Measurements from ENCODE around the gene LRPAP1. TPM values are rescaled to one million over a fixed set of nuclear protein-coding genes. Genes with fewer than 3 reads are reported as not detected.

The LRPAP1 gene
- polyA plus RNA-seq, 1 donor, result 219 TPM

DNA sequence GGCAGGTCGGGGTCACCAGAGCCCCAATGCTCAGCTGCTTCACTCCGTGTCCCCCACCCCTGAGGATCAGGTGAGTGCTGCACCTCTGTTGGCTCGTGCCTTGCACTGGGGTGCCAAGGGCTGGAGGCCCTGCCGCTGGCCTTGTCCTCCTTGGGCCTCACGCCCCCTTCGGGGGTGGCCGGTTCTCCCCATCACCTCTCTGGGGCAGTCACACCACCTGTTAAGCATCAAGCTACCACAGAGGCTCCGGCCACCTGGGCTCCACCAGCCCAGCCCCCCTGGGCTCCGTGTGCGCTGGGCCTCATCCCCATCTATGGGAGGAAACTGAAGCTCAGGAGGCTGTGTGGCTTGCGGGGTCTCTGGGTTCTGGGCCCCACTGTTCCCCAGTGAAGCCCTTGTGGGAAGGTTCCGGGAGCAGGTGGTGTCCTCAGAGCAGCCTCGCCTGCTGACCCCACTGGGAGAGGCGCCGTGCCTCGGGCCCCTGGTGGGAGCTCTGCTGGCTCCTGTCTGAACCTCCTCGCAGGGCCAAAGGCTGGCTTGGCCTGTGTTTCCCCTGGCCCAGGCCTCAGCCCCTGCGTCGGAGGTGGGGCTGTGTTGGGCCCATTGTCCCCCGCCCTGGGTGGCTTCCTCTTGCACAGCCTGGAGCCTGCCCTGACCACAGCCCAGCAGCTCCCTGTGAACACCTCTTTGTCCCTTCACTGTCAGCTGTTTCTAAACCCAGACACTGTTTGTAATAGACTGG lies 38.3 kb downstream of the LRPAP1 start:
- peak overlapping the region; percentile 30 for H3K27ac ChIP-seq (ENCODE audit: low read length)
- H3K27me3 ChIP-seq (ENCODE audit: control insufficient read depth, insufficient read depth, low read length), result peaks cover 23% of the 10 kb centered on the region
- no CpG with 5 or more reads among the region's 20 CpGs for WGBS (ENCODE audit: insufficient coverage, low lambda C conversion rate)
- H3K9me3 ChIP-seq (ENCODE audit: control insufficient read depth, low read depth, low read length), result peaks cover 2% of the 10 kb centered on the region
- H3K36me3 ChIP-seq (ENCODE audit: control insufficient read depth, insufficient read depth, low read length), result peaks cover 5% of the 10 kb centered on the region
- DNase-seq, result no peak
- peaks cover 50% of the 10 kb centered on the region for H3K4me1 ChIP-seq (ENCODE audit: control insufficient read depth, insufficient read depth, low read length)
- H3K4me3 ChIP-seq (ENCODE audit: low read length), result no peak overlapping the region

DNA sequence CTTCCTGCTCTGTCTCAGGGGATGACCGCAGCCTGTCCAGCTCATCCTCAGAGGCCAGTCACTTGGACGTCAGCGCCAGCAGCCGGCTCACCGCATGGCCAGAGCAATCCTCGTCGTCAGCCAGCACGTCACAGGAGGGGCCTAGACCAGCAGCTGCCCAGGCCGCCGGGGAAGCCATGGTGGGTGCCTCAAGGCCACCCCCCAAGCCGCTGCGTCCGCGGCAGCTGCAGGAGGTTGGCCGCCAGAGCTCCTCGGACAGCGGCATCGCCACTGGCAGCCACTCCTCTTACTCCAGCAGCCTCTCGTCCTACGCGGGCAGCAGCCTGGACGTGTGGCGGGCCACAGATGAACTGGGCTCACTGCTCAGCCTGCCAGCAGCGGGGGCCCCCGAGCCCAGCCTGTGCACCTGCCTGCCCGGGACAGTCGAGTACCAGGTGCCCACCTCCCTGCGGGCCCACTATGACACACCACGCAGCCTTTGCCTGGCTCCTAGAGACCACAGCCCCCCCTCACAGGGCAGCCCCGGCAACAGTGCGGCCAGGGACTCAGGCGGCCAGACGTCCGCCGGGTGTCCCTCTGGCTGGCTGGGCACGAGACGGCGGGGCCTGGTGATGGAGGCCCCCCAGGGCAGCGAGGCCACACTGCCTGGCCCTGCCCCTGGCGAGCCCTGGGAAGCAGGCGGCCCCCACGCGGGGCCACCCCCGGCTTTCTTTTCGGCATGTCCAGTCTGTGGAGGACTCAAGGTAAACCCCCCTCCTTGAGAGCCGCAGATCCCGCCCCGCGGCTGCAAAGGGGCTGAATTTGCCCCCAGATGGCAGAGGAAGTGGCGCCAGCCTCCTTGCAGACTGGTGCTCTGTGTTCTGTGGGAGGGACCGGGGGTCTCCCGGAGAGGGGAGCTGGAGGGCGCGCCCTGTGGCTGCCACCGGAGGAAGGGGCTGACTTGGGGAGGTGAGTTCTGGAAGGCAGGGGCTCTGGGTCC lies 39.2 kb downstream of the LRPAP1 start:
- H3K27me3 ChIP-seq (ENCODE audit: control insufficient read depth, insufficient read depth, low read length), result peaks cover 32% of the 10 kb centered on the region
- DNase-seq, result no peak
- whole genome bisulfite sequencing (ENCODE audit: insufficient coverage, low lambda C conversion rate), result no CpG with 5 or more reads among the region's 55 CpGs

DNA sequence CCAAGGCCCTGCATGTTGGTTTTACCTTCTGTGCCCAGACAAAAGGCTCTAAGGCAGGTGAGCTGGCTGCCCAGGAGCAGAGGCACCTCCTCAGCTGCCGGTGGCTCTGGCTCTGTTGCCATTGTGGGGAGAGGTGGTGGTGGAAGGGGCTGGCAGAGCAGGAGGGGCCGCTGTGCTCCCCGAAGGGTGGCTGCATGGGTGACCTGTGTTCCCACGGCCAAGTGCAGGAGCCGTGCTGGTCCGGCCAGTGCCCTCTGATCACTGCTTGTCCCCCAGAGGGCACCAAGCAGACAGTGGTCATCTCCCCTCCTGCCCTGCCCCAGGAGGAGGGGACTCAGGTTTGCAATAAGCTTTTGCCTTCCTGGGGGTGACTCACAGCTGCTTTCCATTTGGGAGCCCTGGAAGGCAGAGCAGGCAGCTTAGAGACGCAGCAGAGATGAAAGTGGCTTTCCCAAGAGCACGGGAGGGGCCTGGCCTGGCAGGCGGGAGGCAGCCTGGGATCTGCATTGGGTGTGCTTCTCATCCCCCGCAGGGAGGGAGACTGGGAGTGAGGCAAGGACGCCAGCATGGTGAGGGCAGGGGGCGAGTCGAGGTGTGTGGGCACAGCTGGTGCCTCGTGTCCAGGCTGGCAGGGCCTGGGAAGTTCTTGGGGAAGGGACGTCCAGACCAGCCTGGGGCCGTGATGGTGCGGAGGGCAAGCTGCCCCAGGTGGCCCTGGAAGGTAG lies 40.4 kb downstream of the LRPAP1 start:
- no CpG with 5 or more reads among the region's 17 CpGs for WGBS (ENCODE audit: insufficient coverage, low lambda C conversion rate)
- no peak for DNase-seq
- Histone ChIP-seq H3K36me3 (ENCODE audit: control insufficient read depth, insufficient read depth, low read length) (no peaks in the 10 kb centered on the region), H3K4me1 (ENCODE audit: control insufficient read depth, insufficient read depth, low read length) (peaks cover 36% of the 10 kb centered on the region), H3K27ac (ENCODE audit: low read length) (no peak overlapping the region), H3K9me3 (ENCODE audit: control insufficient read depth, low read depth, low read length) (no peaks in the 10 kb centered on the region), H3K27me3 (ENCODE audit: control insufficient read depth, insufficient read depth, low read length) (peaks cover 42% of the 10 kb centered on the region), H3K4me3 (ENCODE audit: low read length) (no peak overlapping the region)

More for the DNA sequence above, 39.2 kb downstream of the LRPAP1 start:
- Histone ChIP-seq H3K27ac (ENCODE audit: low read length) (no peak overlapping the region), H3K36me3 (ENCODE audit: control insufficient read depth, insufficient read depth, low read length) (no peaks in the 10 kb centered on the region), H3K4me1 (ENCODE audit: control insufficient read depth, insufficient read depth, low read length) (peaks cover 47% of the 10 kb centered on the region), H3K4me3 (ENCODE audit: low read length) (no peak overlapping the region), H3K9me3 (ENCODE audit: control insufficient read depth, low read depth, low read length) (peaks cover 2% of the 10 kb centered on the region)

DNA sequence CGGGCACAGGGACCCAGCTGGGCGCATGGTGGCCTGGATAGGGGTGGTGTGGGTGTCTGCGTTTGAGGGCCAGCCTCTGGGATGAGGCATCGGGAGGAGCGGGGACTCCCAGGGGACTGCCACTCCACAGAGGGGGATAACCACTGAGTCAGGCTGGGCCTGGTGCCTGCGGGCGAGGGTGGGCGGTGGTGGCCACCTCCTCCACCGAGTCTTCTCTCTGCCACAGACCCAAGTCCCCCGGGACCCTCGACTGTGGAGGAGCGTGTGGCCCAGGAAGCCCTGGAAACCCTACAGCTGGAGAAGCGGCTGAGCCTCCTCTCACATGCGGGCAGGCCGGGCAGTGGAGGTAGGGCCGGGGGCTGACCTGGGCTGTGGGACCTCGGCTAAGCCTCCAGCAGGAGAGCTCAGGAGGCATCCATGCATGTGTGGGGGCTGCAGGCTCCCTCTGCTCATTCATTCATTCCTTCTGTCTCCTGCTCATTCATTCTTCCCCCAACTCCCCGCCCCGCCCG lies 42.7 kb downstream of the LRPAP1 start:
- H3K4me3 ChIP-seq (ENCODE audit: low read length), result no peak overlapping the region
- no peak overlapping the region for H3K27ac ChIP-seq (ENCODE audit: low read length)
- peaks cover 65% of the 10 kb centered on the region for H3K27me3 ChIP-seq (ENCODE audit: control insufficient read depth, insufficient read depth, low read length)
- peaks cover 29% of the 10 kb centered on the region for H3K4me1 ChIP-seq (ENCODE audit: control insufficient read depth, insufficient read depth, low read length)
- peaks cover 4% of the 10 kb centered on the region for H3K9me3 ChIP-seq (ENCODE audit: control insufficient read depth, low read depth, low read length)
- no peaks in the 10 kb centered on the region for H3K36me3 ChIP-seq (ENCODE audit: control insufficient read depth, insufficient read depth, low read length)
- no peak for DNase-seq
- 94% methylated on average over 3 of the region's 20 CpGs for WGBS (ENCODE audit: insufficient coverage, low lambda C conversion rate)

DNA sequence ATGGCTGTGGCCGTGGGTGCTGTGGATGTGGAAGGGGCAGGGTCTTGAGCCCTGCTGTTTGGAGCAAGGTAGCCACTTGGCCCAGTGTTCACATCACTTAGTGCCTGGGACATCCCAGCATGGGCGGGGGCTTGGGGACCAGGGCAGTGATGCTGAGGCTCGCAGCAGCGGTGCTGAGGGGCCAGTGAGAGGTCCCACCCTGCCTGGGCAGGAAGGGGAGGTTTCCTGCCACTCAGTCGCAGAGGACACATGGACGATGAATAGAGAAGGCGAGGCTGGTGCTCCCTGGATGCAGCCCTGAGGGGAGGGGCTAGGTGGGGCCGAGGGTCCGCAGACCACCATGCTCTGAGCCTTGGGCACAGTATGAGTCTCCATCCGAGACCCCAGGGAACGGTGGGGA lies 43.4 kb downstream of the LRPAP1 start:
- no peaks in the 10 kb centered on the region for H3K36me3 ChIP-seq (ENCODE audit: control insufficient read depth, insufficient read depth, low read length)
- H3K27ac ChIP-seq (ENCODE audit: low read length), result no peak overlapping the region
- no CpG with 5 or more reads among the region's 11 CpGs for WGBS (ENCODE audit: insufficient coverage, low lambda C conversion rate)
- peaks cover 26% of the 10 kb centered on the region for H3K4me1 ChIP-seq (ENCODE audit: control insufficient read depth, insufficient read depth, low read length)
- no peak overlapping the region for H3K4me3 ChIP-seq (ENCODE audit: low read length)
- H3K27me3 ChIP-seq (ENCODE audit: control insufficient read depth, insufficient read depth, low read length), result peaks cover 72% of the 10 kb centered on the region
- no peak for DNase-seq
- H3K9me3 ChIP-seq (ENCODE audit: control insufficient read depth, low read depth, low read length), result peaks cover 7% of the 10 kb centered on the region

DNA sequence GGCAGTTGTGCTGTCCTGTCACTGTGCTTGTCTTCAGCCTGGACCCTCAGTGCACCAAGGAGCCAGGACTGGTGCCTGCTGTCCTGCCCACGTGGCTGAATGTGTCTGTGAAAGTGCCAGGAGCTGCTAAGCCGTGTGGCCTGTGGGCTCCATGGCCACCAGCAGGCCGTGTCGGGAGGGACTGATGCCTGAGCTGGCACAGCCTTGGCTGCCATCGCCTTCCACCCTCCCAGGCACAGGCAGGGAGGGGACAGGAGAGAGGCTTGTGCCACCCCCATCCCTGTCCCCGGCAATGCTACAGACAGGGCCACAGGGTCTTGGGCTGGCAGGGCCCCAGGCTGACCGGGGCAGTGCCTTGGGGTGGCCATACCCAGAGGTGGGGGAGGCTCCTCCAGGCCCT lies 44.4 kb downstream of the LRPAP1 start:
- no peak for DNase-seq
- H3K4me1 ChIP-seq (ENCODE audit: control insufficient read depth, insufficient read depth, low read length), result peaks cover 19% of the 10 kb centered on the region
- no CpG with 5 or more reads among the region's 7 CpGs for WGBS (ENCODE audit: insufficient coverage, low lambda C conversion rate)
- H3K9me3 ChIP-seq (ENCODE audit: control insufficient read depth, low read depth, low read length), result peaks cover 7% of the 10 kb centered on the region
- H3K4me3 ChIP-seq (ENCODE audit: low read length), result no peak overlapping the region
- H3K27me3 ChIP-seq (ENCODE audit: control insufficient read depth, insufficient read depth, low read length), result peaks cover 79% of the 10 kb centered on the region
- H3K27ac ChIP-seq (ENCODE audit: low read length), result no peak overlapping the region
- no peaks in the 10 kb centered on the region for H3K36me3 ChIP-seq (ENCODE audit: control insufficient read depth, insufficient read depth, low read length)

DNA sequence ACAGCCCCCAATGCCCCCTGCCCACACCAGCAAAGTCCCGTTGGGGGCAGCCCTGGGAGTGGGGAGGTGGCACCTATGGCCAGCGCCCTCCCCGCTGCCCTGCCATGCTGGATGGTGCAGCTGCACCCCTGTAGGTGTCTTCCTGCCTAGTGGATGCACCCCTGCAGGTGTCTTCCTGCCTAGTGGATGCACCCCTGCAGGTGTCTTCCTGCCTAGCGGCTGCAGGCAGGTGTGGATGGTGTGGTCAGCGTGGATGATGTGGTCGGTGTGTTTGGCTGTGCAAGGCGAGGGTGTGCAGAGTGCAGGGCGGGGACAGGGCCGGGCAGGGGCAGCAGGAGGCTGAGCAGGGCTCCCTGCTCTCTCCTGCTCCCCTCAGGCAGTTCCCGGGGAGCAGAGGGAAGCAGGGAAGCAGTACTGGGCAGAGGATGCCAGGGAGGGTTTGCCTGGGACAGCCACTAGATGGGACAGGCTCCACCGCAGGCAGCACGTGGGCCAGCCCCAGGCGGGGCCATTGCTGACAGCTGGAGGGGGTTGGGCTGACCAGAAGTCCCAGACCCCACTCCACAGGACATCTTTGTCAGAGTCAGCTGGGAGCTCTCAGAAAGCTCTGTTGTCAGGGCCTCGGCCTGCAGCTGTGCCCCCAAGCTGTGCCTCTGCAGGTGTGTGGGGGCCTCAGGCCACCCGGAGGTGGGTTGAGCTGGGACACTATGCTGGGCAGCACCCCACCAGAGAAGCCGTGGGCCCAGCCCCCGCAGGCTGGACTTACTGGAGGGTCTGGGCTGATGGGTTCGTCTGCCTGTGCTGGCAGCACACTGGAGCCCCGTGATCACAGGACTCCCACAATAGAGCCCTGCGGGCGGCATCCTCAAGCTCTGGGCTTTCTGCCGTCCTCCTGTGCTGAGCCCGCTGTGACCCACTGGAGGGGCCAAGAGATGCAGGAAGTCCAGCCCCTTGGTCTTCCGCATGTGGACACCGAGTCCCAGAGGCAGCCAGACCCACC lies 45.4 kb downstream of the LRPAP1 start:
- Histone ChIP-seq H3K4me3 (ENCODE audit: low read length) (no peak overlapping the region), H3K9me3 (ENCODE audit: control insufficient read depth, low read depth, low read length) (peaks cover 7% of the 10 kb centered on the region), H3K27me3 (ENCODE audit: control insufficient read depth, insufficient read depth, low read length) (peaks cover 85% of the 10 kb centered on the region), H3K27ac (ENCODE audit: low read length) (no peak overlapping the region), H3K36me3 (ENCODE audit: control insufficient read depth, insufficient read depth, low read length) (no peaks in the 10 kb centered on the region), H3K4me1 (ENCODE audit: control insufficient read depth, insufficient read depth, low read length) (peaks cover 19% of the 10 kb centered on the region)
- WGBS (ENCODE audit: insufficient coverage, low lambda C conversion rate), result no CpG with 5 or more reads among the region's 25 CpGs
- DNase-seq, result no peak

DNA sequence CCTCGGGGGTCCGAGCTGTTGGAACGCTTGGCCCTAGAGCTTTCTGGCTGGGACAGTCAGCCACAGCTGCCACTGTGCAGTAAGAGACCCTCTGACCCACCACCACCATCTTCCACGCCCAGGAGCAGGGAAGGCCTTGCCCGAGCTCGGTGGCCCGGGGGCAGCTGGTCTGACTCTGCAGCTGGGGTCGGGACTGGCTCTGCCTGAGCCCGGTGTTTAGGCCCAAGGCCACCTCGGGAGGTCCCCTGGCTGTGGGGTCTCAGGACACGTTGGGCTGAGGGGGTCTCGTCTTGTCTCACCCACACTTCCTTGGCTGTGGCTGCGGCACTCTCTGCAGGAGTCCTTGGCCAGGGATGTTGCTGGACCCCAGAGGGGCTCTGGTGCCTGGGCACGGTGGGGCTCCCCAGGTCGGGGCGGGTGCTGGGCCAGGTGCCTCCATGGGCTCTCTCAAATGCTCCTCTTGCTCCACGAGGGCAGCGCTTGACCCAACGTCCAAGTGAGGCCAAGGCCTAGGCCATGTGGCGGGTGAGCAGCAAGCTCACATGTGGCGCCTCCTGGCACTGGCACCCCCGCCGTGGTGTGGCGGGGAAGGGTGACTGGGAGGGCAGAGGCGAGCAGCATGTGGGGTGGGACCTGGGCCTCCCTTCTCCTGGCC lies 46.2 kb downstream of the LRPAP1 start:
- H3K27ac ChIP-seq (ENCODE audit: low read length), result no peak overlapping the region
- WGBS (ENCODE audit: insufficient coverage, low lambda C conversion rate), result no CpG with 5 or more reads among the region's 25 CpGs
- H3K27me3 ChIP-seq (ENCODE audit: control insufficient read depth, insufficient read depth, low read length), result peaks cover 84% of the 10 kb centered on the region
- H3K36me3 ChIP-seq (ENCODE audit: control insufficient read depth, insufficient read depth, low read length), result no peaks in the 10 kb centered on the region
- peaks cover 7% of the 10 kb centered on the region for H3K9me3 ChIP-seq (ENCODE audit: control insufficient read depth, low read depth, low read length)
- peaks cover 26% of the 10 kb centered on the region for H3K4me1 ChIP-seq (ENCODE audit: control insufficient read depth, insufficient read depth, low read length)
- H3K4me3 ChIP-seq (ENCODE audit: low read length), result no peak overlapping the region
- DNase-seq, result no peak

Measured in large intestine (tissue), 3 donors.